ENCODE results near the gene CAMK2D.

CAMK2D gene

GRCh38 chr4:113701169-113701568, 60.4 kb downstream of the CAMK2D start:
- H3K27ac ChIP-seq, result no peak overlapping the region
- no peaks in the 10 kb centered on the region; the same call in 1 of the 2 replicates for H3K9me3 ChIP-seq (ENCODE audit: low read depth, low read length)

GRCh38 chr4:113700602-113701150, 60.9 kb downstream of the CAMK2D start:
- Histone ChIP-seq H3K4me3 (no peak overlapping the region), H3K36me3 (ENCODE audit: insufficient read depth, low read length) (no peaks in the 10 kb centered on the region), H3K9ac (ENCODE audit: insufficient read length) (no peak overlapping the region), H3K9me3 (ENCODE audit: low read depth, low read length) (no peaks in the 10 kb centered on the region; the same call in 1 of the 2 replicates), H3K27ac (no peak overlapping the region)
- TF ChIP-seq FOXP2 (optimal IDR thresholded peaks at IDR 0.05; ENCODE audit: control extremely low read depth, extremely low read length, insufficient read depth) (no peak), POLR2AphosphoS5 (IDR thresholded peaks at IDR 0.05; ENCODE audit: borderline replicate concordance, low read depth, low read length) (no peak), EZH2 (IDR thresholded peaks at IDR 0.05) (no peak)
- no peak for DNase-seq (ENCODE audit: low read depth, low spot score)

More at GRCh38 chr4:113701169-113701568, 60.4 kb downstream of the CAMK2D start:
- no peak overlapping the region for H3K4me3 ChIP-seq
- no peak overlapping the region for H3K9ac ChIP-seq (ENCODE audit: insufficient read length)
- no peak for TF ChIP-seq POLR2AphosphoS5 (IDR thresholded peaks at IDR 0.05; ENCODE audit: borderline replicate concordance, low read depth, low read length)
- no peak for TF ChIP-seq FOXP2 (optimal IDR thresholded peaks at IDR 0.05; ENCODE audit: control extremely low read depth, extremely low read length, insufficient read depth)
- no peak for TF ChIP-seq EZH2 (IDR thresholded peaks at IDR 0.05)
- no peak for DNase-seq (ENCODE audit: low read depth, low spot score)
- H3K36me3 ChIP-seq (ENCODE audit: insufficient read depth, low read length), result no peaks in the 10 kb centered on the region

- TF ChIP-seq POLR2AphosphoS5 (IDR thresholded peaks at IDR 0.05; ENCODE audit: borderline replicate concordance, low read depth, low read length), result no peak
- no peak for TF ChIP-seq FOXP2 (optimal IDR thresholded peaks at IDR 0.05; ENCODE audit: control extremely low read depth, extremely low read length, insufficient read depth)
- TF ChIP-seq EZH2 (IDR thresholded peaks at IDR 0.05), result no peak
- Histone ChIP-seq H3K9me3 (ENCODE audit: low read depth, low read length) (no peaks in the 10 kb centered on the region; the same call in 1 of the 2 replicates), H3K36me3 (ENCODE audit: insufficient read depth, low read length) (no peaks in the 10 kb centered on the region), H3K4me3 (no peak overlapping the region), H3K27ac (no peak overlapping the region), H3K9ac (ENCODE audit: insufficient read length) (no peak overlapping the region)
- no peak for DNase-seq (ENCODE audit: low read depth, low spot score)
Measured at GRCh38 chr4:113699772-113700171, 61.8 kb downstream of the CAMK2D start.

GRCh38 chr4:113697429-113697828, 64.1 kb downstream of the CAMK2D start:
- TF ChIP-seq FOXP2 (optimal IDR thresholded peaks at IDR 0.05; ENCODE audit: control extremely low read depth, extremely low read length, insufficient read depth) (no peak), POLR2AphosphoS5 (IDR thresholded peaks at IDR 0.05; ENCODE audit: borderline replicate concordance, low read depth, low read length) (no peak), EZH2 (IDR thresholded peaks at IDR 0.05) (no peak)
- Histone ChIP-seq H3K4me3 (no peak overlapping the region), H3K36me3 (ENCODE audit: insufficient read depth, low read length) (no peaks in the 10 kb centered on the region)

GRCh38 chr4:113695328-113696169, 66.0 kb downstream of the CAMK2D start:
- no peaks in the 10 kb centered on the region for H3K9me3 ChIP-seq (ENCODE audit: low read depth, low read length)
- no peak overlapping the region for H3K27ac ChIP-seq
- no peak overlapping the region for H3K9ac ChIP-seq (ENCODE audit: insufficient read length)
- TF ChIP-seq FOXP2 (optimal IDR thresholded peaks at IDR 0.05; ENCODE audit: control extremely low read depth, extremely low read length, insufficient read depth), result no peak
- no peak for TF ChIP-seq EZH2 (IDR thresholded peaks at IDR 0.05)
- TF ChIP-seq POLR2AphosphoS5 (IDR thresholded peaks at IDR 0.05; ENCODE audit: borderline replicate concordance, low read depth, low read length), result no peak
- no peaks in the 10 kb centered on the region for H3K36me3 ChIP-seq (ENCODE audit: insufficient read depth, low read length)
- H3K4me3 ChIP-seq, result no peak overlapping the region
- DNase-seq (ENCODE audit: low read depth, low spot score), result no peak

More at GRCh38 chr4:113697429-113697828, 64.1 kb downstream of the CAMK2D start:
- no peak for DNase-seq (ENCODE audit: low read depth, low spot score)
- Histone ChIP-seq H3K27ac (no peak overlapping the region), H3K9ac (ENCODE audit: insufficient read length) (no peak overlapping the region), H3K9me3 (ENCODE audit: low read depth, low read length) (no peaks in the 10 kb centered on the region; the same call in 1 of the 2 replicates)

GRCh38 chr4:113694008-113694407, 67.5 kb downstream of the CAMK2D start:
- Histone ChIP-seq H3K9ac (ENCODE audit: insufficient read length) (no peak overlapping the region), H3K4me3 (no peak overlapping the region), H3K36me3 (ENCODE audit: insufficient read depth, low read length) (no peaks in the 10 kb centered on the region), H3K27ac (no peak overlapping the region), H3K9me3 (ENCODE audit: low read depth, low read length) (no peaks in the 10 kb centered on the region)
- TF ChIP-seq POLR2AphosphoS5 (IDR thresholded peaks at IDR 0.05; ENCODE audit: borderline replicate concordance, low read depth, low read length) (no peak), EZH2 (IDR thresholded peaks at IDR 0.05) (no peak), FOXP2 (optimal IDR thresholded peaks at IDR 0.05; ENCODE audit: control extremely low read depth, extremely low read length, insufficient read depth) (no peak)
- DNase-seq (ENCODE audit: low read depth, low spot score), result no peak

- Histone ChIP-seq H3K9me3 (ENCODE audit: low read depth, low read length) (no peaks in the 10 kb centered on the region), H3K9ac (ENCODE audit: insufficient read length) (peak overlapping the region; percentile 8), H3K36me3 (ENCODE audit: insufficient read depth, low read length) (no peaks in the 10 kb centered on the region), H3K4me3 (peak overlapping the region; percentile 51), H3K27ac (peak overlapping the region; percentile 67; the same call in 1 of the 2 replicates)
- no peak for TF ChIP-seq POLR2AphosphoS5 (IDR thresholded peaks at IDR 0.05; ENCODE audit: borderline replicate concordance, low read depth, low read length)
- no peak for DNase-seq (ENCODE audit: low read depth, low spot score)
Measured at GRCh38 chr4:113692809-113693411, 68.6 kb downstream of the CAMK2D start.

GRCh38 chr4:113691676-113692075, 69.9 kb downstream of the CAMK2D start:
- DNase-seq (ENCODE audit: low read depth, low spot score), result no peak
- TF ChIP-seq POLR2AphosphoS5 (IDR thresholded peaks at IDR 0.05; ENCODE audit: borderline replicate concordance, low read depth, low read length), result no peak
- TF ChIP-seq FOXP2 (optimal IDR thresholded peaks at IDR 0.05; ENCODE audit: control extremely low read depth, extremely low read length, insufficient read depth), result no peak
- TF ChIP-seq EZH2 (IDR thresholded peaks at IDR 0.05), result no peak
- no peak overlapping the region for H3K27ac ChIP-seq
- no peaks in the 10 kb centered on the region for H3K36me3 ChIP-seq (ENCODE audit: insufficient read depth, low read length)
- no peak overlapping the region for H3K9ac ChIP-seq (ENCODE audit: insufficient read length)
- no peaks in the 10 kb centered on the region for H3K9me3 ChIP-seq (ENCODE audit: low read depth, low read length)
- H3K4me3 ChIP-seq, result no peak overlapping the region
